ENCODE results near the gene FRYL. TPM values are rescaled to one million over a fixed set of nuclear protein-coding genes. Genes with fewer than 3 reads are reported as not detected.

FRYL gene
- total RNA-seq, 1 donor from 2014 or later = 96.3 TPM

Small RNAs within 50 kb of the gene (small RNA-seq; reads per million reads assigned to genes)
- 1.3 reads per million, percentile 82 among the genes with 10 or more reads in this experiment for gene RNU5E-3P (ENCODE audit: low replicate concordance)

Other genes starting within 250 kb of the FRYL start
- 83.2 TPM for gene OCIAD1, start 50.8 kb upstream of the FRYL start, total RNA-seq
- 16.3 TPM for gene OCIAD2, start 126.5 kb upstream of the FRYL start, total RNA-seq
- gene CWH43, start 206.0 kb upstream of the FRYL start, total RNA-seq = 25.1 TPM